Keratinocyte (primary cell): ENCODE measurements around the gene AQR. TPM values are rescaled to one million over a fixed set of nuclear protein-coding genes. Genes with fewer than 3 reads are reported as not detected.

Experiments
- DNase-seq: peaks from one replicate; pipeline ENCODE4 v3.0.0-alpha.2; 2011; ENCODE audit warnings: low read depth, missing footprints, low spot score
- FAIRE-seq: peaks from 2 replicates; lab custom pipeline; 2011; peaks lifted over from hg19 to GRCh38; lab: Jason Lieb, UNC
- H2AFZ ChIP-seq: 2 replicates; pipeline ENCODE4 v1.6.0; 2012; ENCODE audit warnings: low read length, control low read depth, inconsistent platforms; ENCODE audit not compliant: control insufficient read depth
- H3K27ac ChIP-seq: 2 replicates; pipeline ENCODE4 v1.5.1; 2011; ENCODE audit warnings: low read length; ENCODE audit not compliant: control insufficient read depth, insufficient read depth
- H3K27me3 ChIP-seq: 3 replicates; pipeline ENCODE4 v1.6.0; 2011; ENCODE audit warnings: low read length; ENCODE audit not compliant: control insufficient read depth, insufficient read depth; ENCODE audit errors: extremely low read depth
- H3K36me3 ChIP-seq, 2 experiments: 2 replicates in 1 of 2; 3 replicates in 1 of 2; pipeline ENCODE4 v1.5.1; 2011; ENCODE audit warnings: low read length in 2 of 2, mild to moderate bottlenecking in 1 of 2; ENCODE audit not compliant: control insufficient read depth in 2 of 2, insufficient read depth in 2 of 2; ENCODE audit errors: extremely low read depth in 1 of 2
- H3K4me1 ChIP-seq: 3 replicates; pipeline ENCODE4 v1.5.1; 2011; ENCODE audit warnings: low read length; ENCODE audit not compliant: control insufficient read depth, insufficient read depth; ENCODE audit errors: extremely low read depth
- H3K4me2 ChIP-seq: 3 replicates; pipeline ENCODE4 v1.6.0; 2011; ENCODE audit warnings: low read depth, low read length; ENCODE audit not compliant: control insufficient read depth, insufficient read depth; ENCODE audit errors: extremely low read depth
- H3K4me3 ChIP-seq, 3 experiments: fragments of 200-600 bp in 1 of 3; sonication (generic) in 1 of 3; 2 replicates in 2 of 3; 3 replicates in 1 of 3; pipeline ENCODE4 v1.5.1; 2011 to 2016; ENCODE audit warnings: low read length in 3 of 3, mild to moderate bottlenecking in 3 of 3, control low read depth in 2 of 3, inconsistent platforms in 1 of 3, low read depth in 1 of 3, mixed read lengths in 1 of 3, mixed run types in 1 of 3, moderate library complexity in 1 of 3; ENCODE audit not compliant: control insufficient read depth in 2 of 3, insufficient read depth in 2 of 3; ENCODE audit errors: extremely low read depth in 1 of 3
- H3K79me2 ChIP-seq: 2 replicates; pipeline ENCODE4 v1.6.0; 2012; ENCODE audit warnings: low read length; ENCODE audit not compliant: control insufficient read depth, insufficient read depth
- H3K9ac ChIP-seq: 3 replicates; pipeline ENCODE4 v1.6.0; 2011; ENCODE audit warnings: low read length; ENCODE audit not compliant: control insufficient read depth, insufficient read depth; ENCODE audit errors: extremely low read depth
- H3K9me1 ChIP-seq: 3 replicates; pipeline ENCODE4 v1.6.0; 2011; ENCODE audit warnings: low read length; ENCODE audit not compliant: control insufficient read depth, insufficient read depth; ENCODE audit errors: extremely low read depth
- H3K9me3 ChIP-seq: 2 replicates; pipeline ENCODE4 v1.5.1; 2012; ENCODE audit warnings: low read depth, low read length; ENCODE audit not compliant: control insufficient read depth
- H4K20me1 ChIP-seq: 3 replicates; pipeline ENCODE4 v1.6.0; 2011; ENCODE audit warnings: low read length; ENCODE audit not compliant: control insufficient read depth, insufficient read depth; ENCODE audit errors: extremely low read depth
- CTCF ChIP-seq, 3 experiments: IDR thresholded peaks in 1 of 3; conservative IDR thresholded peaks in 1 of 3; optimal IDR thresholded peaks in 1 of 3; 2 replicates in 2 of 3; 3 replicates in 1 of 3; pipeline versions ENCODE3 to v1.5.1; 2011; ENCODE audit warnings: low read length in 3 of 3, mild to moderate bottlenecking in 3 of 3, moderate library complexity in 2 of 3, control low read depth in 1 of 3, inconsistent platforms in 1 of 3; ENCODE audit not compliant: insufficient read depth in 2 of 3; ENCODE audit errors: extremely low read depth in 1 of 3
- EZH2 ChIP-seq: IDR thresholded peaks from one replicate; pipeline ENCODE4 v1.6.1; 2012; ENCODE audit warnings: inconsistent platforms, mild to moderate bottlenecking, low read length, moderate library complexity
- dilution Hi-C: fragments of 300-500 bp; cut with MboI; formaldehyde crosslinking; loops from one replicate; pipeline ENCODE4 v1.7.0; 2020; ENCODE audit warnings: low sequenced_read_pairs; ENCODE audit not compliant: extremely low pct_ligation_motif_present
- polyA plus RNA-seq, 5 experiments: library from polyadenylated mRNA; depleted of rRNA in 3 of 5; stranded (reverse) in 3 of 5; stranded (forward) in 1 of 5; unstranded in 1 of 5; fragments of >200 nt; gene quantifications; 1 replicate in 1 of 5; 2 replicates in 3 of 5; 3 replicates in 1 of 5; pipeline versions ENCODE4 v1.2.1 to v1.2.3, GENCODE V29; 2011 to 2012; ENCODE audit warnings: missing spikeins in 2 of 5, low read depth in 1 of 5, low replicate concordance in 1 of 5

The AQR gene
- polyA plus RNA-seq, 1 donor (not counting 4 experiments of a cell fraction or from before 2014, with no cell fraction given), result 28.2 TPM

GRCh38 chr15:34976743-34977142 lies 7.2 kb upstream of the AQR start:
- H3K9me1 ChIP-seq, result no peaks in the 10 kb centered on the region
- no peak for FAIRE-seq
- H3K79me2 ChIP-seq, result no peaks in the 10 kb centered on the region
- H4K20me1 ChIP-seq, result no peaks in the 10 kb centered on the region
- H3K4me3 ChIP-seq, result no peak overlapping the region
- H2AFZ ChIP-seq, result no peak overlapping the region
- H3K4me1 ChIP-seq, result no peaks in the 10 kb centered on the region
- no peak for DNase-seq
- H3K36me3 ChIP-seq, result peaks cover 3 to 6% of the 10 kb centered on the region in 2 experiments
- H3K9me3 ChIP-seq, result no peaks in the 10 kb centered on the region
- no peak overlapping the region for H3K4me2 ChIP-seq
- dilution Hi-C loops, result no loop called here
- no peak overlapping the region for H3K27ac ChIP-seq
- no peaks in the 10 kb centered on the region for H3K27me3 ChIP-seq
- TF ChIP-seq CTCF (optimal IDR thresholded peaks at IDR 0.05 in 1 of 3, IDR thresholded peaks at IDR 0.05 in 1 of 3, conservative IDR thresholded peaks at IDR 0.05 in 1 of 3; ENCODE audit: extremely low read depth in 1 of 3, insufficient read depth in 2 of 3, low read length in 3 of 3) (no peak), EZH2 (no peak)
- H3K9ac ChIP-seq, result no peak overlapping the region

GRCh38 chr15:34976073-34976472 lies 6.5 kb upstream of the AQR start:
- no peak for DNase-seq

More at GRCh38 chr15:34976073-34976472, 6.5 kb upstream of the AQR start:
- H4K20me1 ChIP-seq, result no peaks in the 10 kb centered on the region
- no peak overlapping the region for H3K9ac ChIP-seq
- H3K4me3 ChIP-seq, result no peak overlapping the region
- dilution Hi-C loops, result no loop called here
- H2AFZ ChIP-seq, result no peak overlapping the region
- FAIRE-seq, result no peak
- no peaks in the 10 kb centered on the region for H3K4me1 ChIP-seq
- H3K36me3 ChIP-seq, result peaks cover 0 to 6% of the 10 kb centered on the region in 2 experiments
- H3K9me1 ChIP-seq, result no peaks in the 10 kb centered on the region
- no peak overlapping the region for H3K27ac ChIP-seq
- H3K4me2 ChIP-seq, result no peak overlapping the region
- TF ChIP-seq CTCF (optimal IDR thresholded peaks at IDR 0.05 in 1 of 3, IDR thresholded peaks at IDR 0.05 in 1 of 3, conservative IDR thresholded peaks at IDR 0.05 in 1 of 3; ENCODE audit: extremely low read depth in 1 of 3, insufficient read depth in 2 of 3, low read length in 3 of 3) (no peak), EZH2 (no peak)
- no peaks in the 10 kb centered on the region for H3K27me3 ChIP-seq
- H3K9me3 ChIP-seq, result no peaks in the 10 kb centered on the region
- H3K79me2 ChIP-seq, result no peaks in the 10 kb centered on the region
